IPS DF 19.7 (cell line): Measurements from ENCODE around the gene KAT2A.

ENCODE experiments used
- DNase-seq: peaks from one replicate; pipeline ENCODE4 v3.0.0-alpha.2; 2013; ENCODE audit warnings: low read depth, low spot score

The KAT2A gene

GRCh38 chr17:42094375-42095069 lies 26.6 kb downstream of the KAT2A start:
- no peak for DNase-seq

GRCh38 chr17:42092939-42093338 lies 28.2 kb downstream of the KAT2A start:
- no peak for DNase-seq

GRCh38 chr17:42090964-42091790 lies 30.0 kb downstream of the KAT2A start:
- no peak for DNase-seq

GRCh38 chr17:42088736-42089135 lies 32.4 kb downstream of the KAT2A start:
- DNase-seq: no peak

GRCh38 chr17:42087736-42088705 lies 33.1 kb downstream of the KAT2A start:
- no peak for DNase-seq

- DNase-seq: no peak
These were observed 34.0 kb downstream of the KAT2A start for GRCh38 chr17:42087042-42087701.

- DNase-seq: no peak
These were observed 39.5 kb downstream of the KAT2A start for GRCh38 chr17:42081516-42082129.

- DNase-seq: no peak
These were observed 41.6 kb downstream of the KAT2A start for GRCh38 chr17:42079541-42079940.

- no peak for DNase-seq
These were observed 42.6 kb downstream of the KAT2A start for GRCh38 chr17:42078396-42079043.

GRCh38 chr17:42077755-42078154 lies 43.4 kb downstream of the KAT2A start:
- DNase-seq: no peak

- no peak for DNase-seq
These were observed 44.2 kb downstream of the KAT2A start for GRCh38 chr17:42076797-42077559.

GRCh38 chr17:42075789-42076188 lies 45.4 kb downstream of the KAT2A start:
- no peak for DNase-seq

GRCh38 chr17:42072323-42073187 lies 48.6 kb downstream of the KAT2A start:
- no peak for DNase-seq

GRCh38 chr17:42071810-42072209 lies 49.4 kb downstream of the KAT2A start:
- DNase-seq: no peak

GRCh38 chr17:42068979-42069378 lies 52.2 kb downstream of the KAT2A start:
- DNase-seq: no peak

- DNase-seq: no peak
These were observed 53.6 kb downstream of the KAT2A start for GRCh38 chr17:42067371-42068091.

- DNase-seq: no peak
These were observed 56.0 kb downstream of the KAT2A start for GRCh38 chr17:42065201-42065600.
